DMS 273 (cell line): ENCODE measurements around the gene SMLR1.
"Not testable (repeated sequence)": the region's sequence is repeated elsewhere in the genome, so short reads cannot be mapped to it uniquely, and the experiment has no call there.

Experiments used
- DNase-seq: peaks from one replicate; lab custom pipeline; 2025; ENCODE audit not compliant: unreplicated experiment; lab: John Stamatoyannopoulos, UW

The SMLR1 gene

GRCh38 chr6:130827247-130828149 is at the start of gene SMLR1:
Gene SMLR1, plus strand, starts transcription at chr6:130827406. Its CDS starts 8 bp downstream, at chr6:130827414.
- no peak for DNase-seq

- DNase-seq, result no peak
These were observed 48.1 kb upstream of the SMLR1 start for GRCh38 chr6:130778946-130779657.

- DNase-seq, result no peak
These were observed 47.6 kb upstream of the SMLR1 start for GRCh38 chr6:130779658-130780033.

- DNase-seq, result no peak
These were observed 47.1 kb upstream of the SMLR1 start for GRCh38 chr6:130780122-130780521.

GRCh38 chr6:130781557-130781956 is 45.6 kb upstream of the SMLR1 start:
- DNase-seq, result no peak

- DNase-seq, result no peak
These were observed 43.6 kb upstream of the SMLR1 start for GRCh38 chr6:130783416-130784107.

- no peak for DNase-seq
These were observed 39.3 kb upstream of the SMLR1 start for GRCh38 chr6:130787726-130788500.

GRCh38 chr6:130788954-130789353 is 38.3 kb upstream of the SMLR1 start:
- DNase-seq, result peak; percentile 3

DNA sequence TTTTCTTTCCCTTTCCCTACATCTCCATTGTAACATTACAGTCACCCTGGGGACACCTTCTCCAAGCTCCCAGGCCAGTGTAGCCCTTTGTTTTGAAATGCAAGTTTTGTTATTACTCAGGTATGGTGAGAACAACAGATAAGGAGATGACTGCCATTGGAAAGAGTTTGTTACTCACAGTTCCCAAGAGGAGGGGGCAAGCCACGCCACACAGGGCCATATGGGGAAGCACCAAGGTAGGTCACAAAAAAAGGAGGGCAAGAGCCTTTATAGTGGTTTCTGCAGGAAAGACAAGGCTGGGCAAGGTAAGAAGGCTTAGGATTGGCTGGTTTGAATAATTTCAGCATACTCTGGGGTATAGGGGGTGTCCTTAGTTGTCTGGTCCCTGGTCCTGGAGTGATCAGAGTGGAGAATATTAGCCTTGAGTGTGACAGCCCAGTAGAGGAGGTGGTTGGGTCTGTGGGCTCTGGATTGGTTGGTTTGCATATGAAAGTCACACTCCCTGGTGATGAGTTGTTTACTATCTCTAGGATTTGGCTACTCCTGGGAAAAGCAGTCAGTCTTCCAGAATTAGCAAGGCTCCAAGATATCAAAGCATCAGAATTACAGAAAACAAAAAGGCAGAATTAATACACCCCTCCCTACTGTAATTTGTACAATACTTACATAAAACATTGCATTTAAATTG is 33.1 kb upstream of the SMLR1 start:
- no peak for DNase-seq

- DNase-seq, result no peak
These were observed 32.5 kb upstream of the SMLR1 start for GRCh38 chr6:130794738-130795137.

DNA sequence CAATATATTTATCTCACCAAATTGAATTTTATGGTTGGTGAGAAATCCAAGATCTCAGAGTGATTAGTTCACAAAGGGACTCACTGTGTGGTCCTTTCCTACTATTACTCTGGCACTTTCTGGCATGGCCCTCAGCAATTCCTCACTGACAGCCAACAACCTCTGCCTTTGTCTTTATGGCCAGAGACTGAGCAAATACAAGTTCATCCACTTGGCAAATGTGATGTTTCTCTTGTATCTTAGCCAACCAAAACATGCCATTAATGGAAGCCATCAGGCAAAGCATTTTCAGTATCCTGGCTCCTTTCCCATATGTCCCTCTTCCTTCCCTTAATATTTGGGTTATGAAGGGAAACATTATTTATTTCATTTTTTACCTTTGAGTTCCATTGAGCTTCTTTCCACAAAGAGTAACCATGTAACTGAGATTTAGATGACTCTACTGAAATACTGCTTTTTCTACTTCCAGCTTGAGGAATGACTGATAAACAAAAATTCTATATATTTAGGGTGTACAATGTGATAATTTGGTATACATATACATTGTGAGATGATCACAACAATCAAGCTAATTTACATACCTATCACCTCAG is 30.8 kb upstream of the SMLR1 start:
- DNase-seq, result peak; percentile 9

DNA sequence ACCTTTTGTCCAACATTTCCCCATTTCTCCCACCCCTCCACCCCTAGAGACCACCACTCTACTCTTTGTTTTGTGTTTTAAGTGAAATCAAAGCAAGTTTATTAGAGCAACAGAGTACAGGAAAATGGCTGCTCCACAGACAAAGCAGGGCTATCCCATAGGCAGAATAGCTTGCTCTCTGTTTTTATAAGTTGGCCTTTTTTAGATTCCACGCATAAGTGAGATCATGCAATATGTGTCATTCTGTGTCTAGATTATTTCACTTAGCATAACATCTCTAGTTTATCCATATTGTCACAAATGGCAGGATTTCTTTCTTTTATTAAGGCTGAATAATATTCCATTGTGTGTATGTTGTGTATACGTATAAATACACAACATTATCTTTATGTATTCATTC is 30.1 kb upstream of the SMLR1 start:
- DNase-seq, result no peak

DNA sequence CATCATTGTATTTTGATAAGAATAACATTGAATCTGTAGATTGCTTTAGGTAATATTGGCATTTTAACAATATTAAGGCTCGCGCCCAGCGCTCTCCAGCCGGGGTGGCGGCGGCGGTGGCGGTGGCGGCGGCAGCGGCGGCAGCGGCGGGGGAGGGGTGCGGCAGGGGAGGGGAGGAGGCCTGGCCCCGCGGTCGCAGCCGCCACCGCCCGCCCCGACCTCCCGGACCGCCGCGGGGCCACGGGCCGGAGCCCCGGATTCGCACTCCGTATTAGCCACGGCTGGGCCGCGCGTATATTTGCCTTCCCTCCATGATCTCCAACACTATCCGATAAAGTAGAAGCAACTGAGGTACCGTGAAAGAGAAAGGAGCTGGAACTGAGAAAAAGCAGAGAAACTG is 25.8 kb upstream of the SMLR1 start:
- DNase-seq, result not testable (repeated sequence)

- DNase-seq, result peak; percentile 44
These were observed 16.7 kb upstream of the SMLR1 start for GRCh38 chr6:130810307-130811030.

- no peak for DNase-seq
These were observed 15.3 kb upstream of the SMLR1 start for GRCh38 chr6:130811932-130812331.

GRCh38 chr6:130814506-130814905 is 12.7 kb upstream of the SMLR1 start:
- DNase-seq, result no peak

- no peak for DNase-seq
These were observed 11.8 kb upstream of the SMLR1 start for GRCh38 chr6:130815200-130816071.

DNA sequence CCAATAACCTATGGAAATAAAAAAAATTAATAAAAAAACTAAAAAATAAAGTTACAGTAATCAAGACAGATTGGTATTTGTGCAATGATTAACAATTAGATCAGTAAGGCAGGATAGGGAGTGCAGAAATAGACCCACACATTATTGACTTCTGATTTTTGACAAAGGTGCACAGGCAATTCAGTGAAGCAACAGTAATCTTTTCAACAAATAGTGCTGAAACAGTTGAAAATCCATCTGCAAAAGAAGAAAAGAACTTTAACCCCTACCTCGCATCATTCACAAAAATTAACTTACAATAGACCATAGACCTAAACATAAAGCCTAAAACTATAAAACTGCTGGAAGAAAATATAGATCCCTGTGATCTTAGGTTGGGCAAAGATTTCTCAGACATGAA is 4.5 kb upstream of the SMLR1 start:
- no peak for DNase-seq
